Endothelial cell of umbilical vein (primary cell): Measurements from ENCODE around the gene HIVEP3. TPM values are rescaled to one million over a fixed set of nuclear protein-coding genes. Genes with fewer than 3 reads are reported as not detected.

Experiments
- BruUV-seq: library from RNA; stranded (reverse); fragments of 400-500 nt; replicated peaks from 2 replicates; lab custom pipeline; 2021; lab: Mats Ljungman, UMichigan
- CTCF ChIA-PET: fragments of 300-600, 350-600 bp; sonication (Branson Sonifier 250); formaldehyde crosslinking; loops from one replicate; lab custom pipeline; 2021; ENCODE audit warnings: antibody characterized with exemption, inconsistent platforms; lab: Charles Lee
- POLR2A ChIA-PET: fragments of 300-600, 350-600 bp; sonication (Branson Sonifier 250); formaldehyde crosslinking; loops from one replicate; lab custom pipeline; 2021; ENCODE audit warnings: antibody characterized with exemption, inconsistent platforms; lab: Charles Lee
- DNase-seq: peaks from one replicate; pipeline ENCODE4 v3.0.0-alpha.2; 2011; ENCODE audit warnings: low read depth, low spot score
- FAIRE-seq: peaks from 2 replicates; lab custom pipeline; 2011; peaks lifted over from hg19 to GRCh38; lab: Jason Lieb, UNC
- H2AFZ ChIP-seq: 2 replicates; pipeline ENCODE4 v1.6.0; 2012; ENCODE audit warnings: low read depth, low read length, control low read depth, inconsistent platforms
- H3K27ac ChIP-seq: 2 replicates; pipeline ENCODE4 v1.5.1; 2011; ENCODE audit warnings: low read depth, mild to moderate bottlenecking, control low read depth, low read length, moderate library complexity; ENCODE audit not compliant: insufficient read depth
- H3K27me3 ChIP-seq, 2 experiments: 2 replicates each; pipeline versions ENCODE4 v1.6.0 to v1.6.1; 2011; ENCODE audit warnings: low read length in 2 of 2, mixed read lengths in 1 of 2; ENCODE audit not compliant: control insufficient read depth in 2 of 2, insufficient read depth in 2 of 2
- H3K36me3 ChIP-seq, 2 experiments: 2 replicates in 1 of 2; 3 replicates in 1 of 2; pipeline ENCODE4 v1.5.1; 2011; ENCODE audit warnings: low read length in 2 of 2, mild to moderate bottlenecking in 1 of 2, moderate library complexity in 1 of 2; ENCODE audit not compliant: control insufficient read depth in 2 of 2, insufficient read depth in 2 of 2; ENCODE audit errors: extremely low read depth in 1 of 2
- H3K4me1 ChIP-seq: 3 replicates; pipeline ENCODE4 v1.5.1; 2011; ENCODE audit warnings: mild to moderate bottlenecking, low read length; ENCODE audit not compliant: control insufficient read depth, insufficient read depth; ENCODE audit errors: extremely low read depth
- H3K4me2 ChIP-seq: 2 replicates; pipeline ENCODE4 v1.6.1; 2011; ENCODE audit warnings: low read length, control low read depth, mixed read lengths; ENCODE audit not compliant: insufficient read depth
- H3K4me3 ChIP-seq, 3 experiments: fragments of 200-600 bp in 1 of 3; sonication (generic), shearing (Covaris generic) in 1 of 3; replicated peaks in 1 of 3; 2 replicates each; pipeline ENCODE4 v1.5.1; 2011 to 2016; ENCODE audit warnings: control low read depth in 3 of 3, low read length in 3 of 3, mild to moderate bottlenecking in 2 of 3, inconsistent platforms in 1 of 3, low read depth in 1 of 3, moderate library complexity in 1 of 3; ENCODE audit not compliant: insufficient read depth in 1 of 3
- H3K79me2 ChIP-seq: 2 replicates; pipeline ENCODE4 v1.6.0; 2012; ENCODE audit warnings: low read length, inconsistent platforms; ENCODE audit not compliant: control insufficient read depth, insufficient read depth
- H3K9ac ChIP-seq: replicated peaks from 2 replicates; pipeline ENCODE3; 2011; ENCODE audit warnings: low read length, control low read depth; ENCODE audit not compliant: insufficient read depth; ENCODE audit errors: extremely low read depth
- H3K9me1 ChIP-seq: replicated peaks from 3 replicates; pipeline ENCODE4 v1.6.0; 2011; ENCODE audit warnings: mild to moderate bottlenecking, low read length; ENCODE audit not compliant: control insufficient read depth, insufficient read depth; ENCODE audit errors: extremely low read depth
- H3K9me3 ChIP-seq: replicated peaks from 2 replicates; pipeline ENCODE4 v1.5.1; 2012; ENCODE audit warnings: low read length, inconsistent platforms; ENCODE audit not compliant: control insufficient read depth, insufficient read depth
- H4K20me1 ChIP-seq: replicated peaks from 2 replicates; pipeline ENCODE3; 2011; ENCODE audit warnings: mild to moderate bottlenecking, low read length; ENCODE audit not compliant: control insufficient read depth, insufficient read depth; ENCODE audit errors: extremely low read depth
- CTCF ChIP-seq, 2 donors: IDR thresholded peaks; 1 replicate in 1 of 2; 2 replicates in 1 of 2; pipeline ENCODE4 v1.5.1; 2011; ENCODE audit warnings: low read length in 2 of 2, mild to moderate bottlenecking in 2 of 2, moderate library complexity in 2 of 2, control low read depth in 1 of 2, inconsistent platforms in 1 of 2, low read depth in 1 of 2; ENCODE audit not compliant: insufficient read depth in 1 of 2; ENCODE audit errors: extremely low read depth in 1 of 2
- EZH2 ChIP-seq: IDR thresholded peaks from 2 replicates; pipeline ENCODE4 v1.6.1; 2012; ENCODE audit warnings: borderline replicate concordance, low read depth, mild to moderate bottlenecking, moderate library complexity, low read length, inconsistent platforms; ENCODE audit not compliant: severe bottlenecking
- FOS ChIP-seq: IDR thresholded peaks from 2 replicates; pipeline ENCODE4 v1.6.1; 2011; ENCODE audit warnings: mild to moderate bottlenecking, low read length, moderate library complexity, borderline replicate concordance; ENCODE audit not compliant: insufficient read depth
- GATA2 ChIP-seq: IDR thresholded peaks from 2 replicates; pipeline ENCODE4 v1.7.0; 2011; ENCODE audit warnings: low read depth, mild to moderate bottlenecking, moderate library complexity, mixed read lengths, low read length; ENCODE audit not compliant: insufficient read length, insufficient read depth
- JUN ChIP-seq: IDR thresholded peaks from 2 replicates; pipeline ENCODE4 v1.6.1; 2011; ENCODE audit warnings: borderline replicate concordance, low read depth; ENCODE audit not compliant: insufficient read length, insufficient read depth
- MAX ChIP-seq: IDR thresholded peaks from 2 replicates; pipeline ENCODE4 v1.6.1; 2011; ENCODE audit not compliant: insufficient read depth, insufficient read length
- MYC ChIP-seq: IDR thresholded peaks from one replicate; pipeline ENCODE4 v1.6.1; 2011; ENCODE audit warnings: mild to moderate bottlenecking, low read depth, low read length
- POLR2A ChIP-seq: IDR thresholded peaks from 2 replicates; pipeline ENCODE4 v1.6.1; 2012; ENCODE audit warnings: low read depth, mild to moderate bottlenecking, control low read depth, low read length
- POLR2AphosphoS5 ChIP-seq: IDR thresholded peaks from 2 replicates; pipeline ENCODE4 v1.6.1; 2012; ENCODE audit warnings: low read depth, mild to moderate bottlenecking, control low read depth, low read length, moderate library complexity; ENCODE audit not compliant: insufficient read depth
- dilution Hi-C: fragments of 300-500 bp; cut with MboI; formaldehyde crosslinking; loops from one replicate; pipeline ENCODE4 v1.15.0; 2019; ENCODE audit warnings: low sequenced_read_pairs; ENCODE audit not compliant: extremely low pct_ligation_motif_present
- intact Hi-C: fragments of 100-400 bp; cut with micrococcal nuclease; formaldehyde crosslinking; loops from one replicate; pipeline ENCODE4 v1.10.0; 2022
- polyA plus RNA-seq, 4 experiments: library from polyadenylated mRNA; depleted of rRNA in 3 of 4; stranded (reverse) in 3 of 4; unstranded in 1 of 4; fragments of >200 nt; gene quantifications; 2 replicates each; pipeline versions ENCODE4 v1.2.1 to v1.2.3, GENCODE V29; 2011 to 2012; ENCODE audit warnings: missing spikeins in 1 of 4
- total RNA-seq: library from RNA; stranded (reverse); gene quantifications from 2 replicates; pipeline ENCODE4 v1.2.3, GENCODE V29; 2021

Gene HIVEP3
- total and polyA plus RNA-seq, 2 donors (not counting 3 experiments of a cell fraction or from before 2014, with no cell fraction given) = 3.4 to 4.0 TPM

GRCh38 chr1:41514381-41514780 lies 404.3 kb downstream of the HIVEP3 start:
- Histone ChIP-seq H3K79me2 (no peaks in the 10 kb centered on the region), H3K36me3 (no peaks in the 10 kb centered on the region), H4K20me1 (no peaks in the 10 kb centered on the region), H3K4me2 (no peak overlapping the region), H3K4me1 (peaks cover 4% of the 10 kb centered on the region), H3K4me3 (no peak overlapping the region), H3K9me3 (no peaks in the 10 kb centered on the region), H2AFZ (no peak overlapping the region), H3K27ac (no peak overlapping the region), H3K27me3 (no peaks in the 10 kb centered on the region), H3K9me1 (no peaks in the 10 kb centered on the region), H3K9ac (no peak overlapping the region)
- CTCF ChIA-PET = interaction anchor here (0.7 to 3.3 kb wide), 4 partner anchors 11 to 659 kb away, joined by 3 to 33 read pairs (median 3); no protein-coding TSS in a partner anchor
- TF ChIP-seq EZH2 (no peak), POLR2AphosphoS5 (no peak), GATA2 (no peak), FOS (no peak), CTCF (IDR thresholded peaks at IDR 0.05; ENCODE audit: extremely low read depth in 1 of 2, insufficient read depth in 1 of 2, low read depth in 1 of 2, low read length in 2 of 2) (no peak), JUN (no peak), MYC (no peak), POLR2A (no peak), MAX (no peak)
- POLR2A ChIA-PET = interaction anchor here (0.6 kb wide), 1 partner anchor 17 kb away, joined by 3 read pairs; no protein-coding TSS in a partner anchor
- no peak for DNase-seq
- intact Hi-C loops (no loop called here), dilution Hi-C loops (no loop called here)
- no peak for FAIRE-seq
- no TSS peak for BruUV-seq
